ENCODE measurements around the gene C5orf34. TPM values are rescaled to one million over a fixed set of nuclear protein-coding genes. Genes with fewer than 3 reads are reported as not detected.
A peak's percentile ranks its signal among the peaks of the same experiment; 100 is the strongest.

Gene C5orf34
- total and polyA plus RNA-seq, 2 of the 4 experiments (the other 2 are of a cell fraction), result 3.3 to 6.1 TPM

DNA sequence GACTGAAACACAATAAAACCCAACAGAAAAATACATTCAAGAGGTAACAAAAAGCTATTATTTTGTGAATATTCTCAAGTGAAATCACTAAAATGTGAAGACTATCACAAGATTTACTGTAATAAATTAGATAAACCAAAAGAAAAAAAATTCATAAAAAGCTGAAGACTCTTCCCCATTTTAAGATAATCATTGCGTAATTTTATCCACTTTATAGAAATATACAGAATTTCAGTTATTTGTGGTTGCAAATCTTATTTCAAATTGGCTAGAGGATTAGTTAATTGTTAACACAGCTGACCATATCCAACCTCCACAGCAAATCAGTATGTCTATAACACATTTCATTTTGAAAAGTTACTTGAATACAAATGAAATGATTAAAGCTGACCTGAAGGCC, 23.6 kb downstream of the C5orf34 start:
- POLR2A ChIA-PET (ENCODE audit: unreplicated experiment), result no interaction called here
- Histone ChIP-seq H3K27ac (ENCODE audit: insufficient read depth, low read length) (no peak overlapping the region), H3K56ac (ENCODE audit: extremely low read depth, insufficient read depth, low read length) (no peak overlapping the region), H3K79me1 (ENCODE audit: low read depth in 1 of 2, low read length in 2 of 2) (no peaks in the 10 kb centered on the region; a peak in 1 of 4 replicates), H3K4ac (ENCODE audit: low read depth, low read length) (no peak overlapping the region), H4K20me1 (ENCODE audit: insufficient read depth, low read length) (no peaks in the 10 kb centered on the region), H2BK120ac (ENCODE audit: low read depth, low read length) (no peak overlapping the region), H4K91ac (ENCODE audit: insufficient read depth, low read depth, low read length) (no peak overlapping the region), H2AFZ (replicated peaks; ENCODE audit: low read length, poor library complexity) (no peak overlapping the region), H2BK15ac (ENCODE audit: low read depth, low read length) (no peak overlapping the region), H3K18ac (ENCODE audit: low read depth, low read length) (no peak overlapping the region), H3K23ac (ENCODE audit: low read depth, low read length) (no peak overlapping the region), H3K14ac (replicated peaks; ENCODE audit: low read depth, low read length) (no peak overlapping the region), H3K4me1 (ENCODE audit: control insufficient read depth, insufficient read depth, low read length) (no peaks in the 10 kb centered on the region), H3K9ac (ENCODE audit: low read depth, low read length) (no peak overlapping the region), H4K8ac (ENCODE audit: low read depth in 2 of 2, low read length in 2 of 2) (no peak overlapping the region), H2BK20ac (ENCODE audit: low read depth, low read length) (no peak overlapping the region), H3K36me3 (ENCODE audit: control insufficient read depth, insufficient read depth, low read length) (no peaks in the 10 kb centered on the region), H4K5ac (ENCODE audit: low read depth, low read length) (no peak overlapping the region), H2AK5ac (ENCODE audit: low read depth, low read length) (no peak overlapping the region), H3K9me3 (ENCODE audit: control insufficient read depth, insufficient read depth, low read length) (no peaks in the 10 kb centered on the region), H3K4me2 (ENCODE audit: low read depth, low read length) (no peak overlapping the region), H2AK9ac (replicated peaks; ENCODE audit: low read depth, low read length, poor library complexity) (no peak overlapping the region), H2BK5ac (ENCODE audit: low read depth, low read length, poor library complexity, severe bottlenecking) (no peak overlapping the region), H3K4me3 (ENCODE audit: insufficient read depth, low read depth, low read length) (no peak overlapping the region), H3K27me3 (ENCODE audit: control insufficient read depth, insufficient read depth, low read length) (no peaks in the 10 kb centered on the region), H3K9me1 (ENCODE audit: insufficient read depth, low read length) (no peaks in the 10 kb centered on the region)
- ATAC-seq (ENCODE audit: low read depth), result no peak
- in situ Hi-C loops (cut with MboI; ENCODE audit: low sequenced_read_pairs), result loop anchor here (25.0 kb wide), 1 partner anchor 579 kb away; no protein-coding TSS in a partner anchor
- DNase-seq, result no peak
- intact Hi-C loops (cut with micrococcal nuclease), result no loop called here
- BruUV-seq (replicated peaks), result no TSS peak
- peak; percentile 73 for TF ChIP-seq CEBPB (IDR thresholded peaks at IDR 0.05; ENCODE audit: low read depth, low read length)
- TF ChIP-seq RCOR1 (IDR thresholded peaks at IDR 0.05; ENCODE audit: insufficient replicate concordance, low read length), result no peak
- WGBS, 2 experiments (ENCODE audit: extremely low coverage in 2 of 2, insufficient read length in 1 of 2), result no CpG with 5 or more reads among the region's 1 CpG
- dilution Hi-C loops (cut with HindIII; ENCODE audit: low sequenced_read_pairs, unreplicated experiment), result no loop called here
- CTCF ChIA-PET, result interaction anchor here (0.7 kb wide), 1 partner anchor 18 kb away, joined by 5 read pairs; no protein-coding TSS in a partner anchor

Measured in IMR-90 (cell line).